GM19455 (cell line): ENCODE measurements around the gene ARAF.
"Not testable (repeated sequence)": the region's sequence is repeated elsewhere in the genome, so short reads cannot be mapped to it uniquely, and the experiment has no call there.

Experiments
- ATAC-seq: cut with Tn5 transposase; IDR thresholded peaks from one replicate; pipeline ENCODE4 v1.9.1; 2021; ENCODE audit not compliant: unreplicated experiment

The ARAF gene

DNA sequence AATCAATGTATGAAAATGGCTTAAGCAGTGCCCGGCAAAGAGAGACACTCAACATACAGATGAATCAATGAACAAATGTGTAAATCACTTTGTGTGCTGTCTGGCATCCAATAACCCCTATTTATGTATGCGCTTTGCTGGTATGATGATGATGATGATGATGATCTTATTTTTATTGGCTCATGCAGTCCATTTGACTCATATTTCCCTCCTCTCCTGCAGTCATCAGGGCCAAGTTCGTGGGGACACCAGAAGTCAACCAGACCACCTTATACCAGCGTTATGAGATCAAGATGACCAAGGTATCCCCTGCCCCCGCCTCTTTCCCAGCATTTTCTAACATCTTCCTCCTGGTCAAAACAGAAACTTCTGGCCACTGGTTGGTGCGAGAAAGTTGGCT lies 23.7 kb downstream of the ARAF start:
- ATAC-seq = no peak

DNA sequence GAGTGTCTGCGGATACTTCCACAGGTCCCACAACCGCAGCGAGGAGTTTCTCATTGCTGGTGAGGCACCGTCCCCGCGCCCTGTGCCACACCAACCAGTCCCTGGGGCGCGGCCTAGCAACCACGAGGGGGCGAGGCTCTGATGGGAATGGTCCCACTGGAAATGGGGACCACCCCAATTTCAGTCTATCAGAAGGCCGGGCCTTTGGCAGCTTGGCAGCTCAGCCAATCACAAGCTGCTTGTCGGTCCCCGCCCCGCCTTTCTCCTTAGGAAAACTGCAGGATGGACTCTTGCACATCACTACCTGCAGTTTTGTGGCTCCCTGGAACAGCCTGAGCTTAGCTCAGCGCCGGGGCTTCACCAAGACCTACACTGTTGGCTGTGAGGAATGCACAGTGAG lies 24.3 kb downstream of the ARAF start:
- ATAC-seq = no peak

DNA sequence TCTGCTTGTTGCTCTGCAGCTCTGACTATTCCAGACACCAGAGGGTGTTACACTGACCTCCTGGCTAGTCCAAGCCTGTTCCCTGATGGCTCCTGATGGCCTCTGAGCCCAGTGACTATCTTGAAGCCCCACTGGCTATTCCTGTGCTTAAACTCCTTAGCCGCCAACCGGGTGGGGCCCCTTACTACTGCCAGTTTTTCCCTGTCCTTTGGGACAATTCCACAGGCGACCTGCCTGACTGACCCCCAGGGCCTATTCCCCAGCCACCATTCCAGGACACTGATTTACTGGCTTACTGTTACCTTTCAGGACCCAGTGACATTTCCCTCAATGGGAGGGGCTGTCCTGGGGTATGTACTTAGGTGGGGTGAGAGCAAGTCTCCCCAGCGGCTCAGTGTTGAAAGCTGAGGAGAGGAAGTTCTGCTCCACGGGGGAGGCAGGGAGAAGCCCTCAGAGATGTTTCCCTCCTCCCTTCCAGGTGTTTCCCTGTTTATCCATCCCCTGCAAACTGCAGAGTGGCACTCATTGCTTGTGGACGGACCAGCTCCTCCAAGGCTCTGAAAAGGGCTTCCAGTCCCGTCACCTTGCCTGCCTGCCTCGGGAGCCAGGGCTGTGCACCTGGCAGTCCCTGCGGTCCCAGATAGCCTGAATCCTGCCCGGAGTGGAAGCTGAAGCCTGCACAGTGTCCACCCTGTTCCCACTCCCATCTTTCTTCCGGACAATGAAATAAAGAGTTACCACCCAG lies 25.2 kb downstream of the ARAF start:
- ATAC-seq = no peak

DNA sequence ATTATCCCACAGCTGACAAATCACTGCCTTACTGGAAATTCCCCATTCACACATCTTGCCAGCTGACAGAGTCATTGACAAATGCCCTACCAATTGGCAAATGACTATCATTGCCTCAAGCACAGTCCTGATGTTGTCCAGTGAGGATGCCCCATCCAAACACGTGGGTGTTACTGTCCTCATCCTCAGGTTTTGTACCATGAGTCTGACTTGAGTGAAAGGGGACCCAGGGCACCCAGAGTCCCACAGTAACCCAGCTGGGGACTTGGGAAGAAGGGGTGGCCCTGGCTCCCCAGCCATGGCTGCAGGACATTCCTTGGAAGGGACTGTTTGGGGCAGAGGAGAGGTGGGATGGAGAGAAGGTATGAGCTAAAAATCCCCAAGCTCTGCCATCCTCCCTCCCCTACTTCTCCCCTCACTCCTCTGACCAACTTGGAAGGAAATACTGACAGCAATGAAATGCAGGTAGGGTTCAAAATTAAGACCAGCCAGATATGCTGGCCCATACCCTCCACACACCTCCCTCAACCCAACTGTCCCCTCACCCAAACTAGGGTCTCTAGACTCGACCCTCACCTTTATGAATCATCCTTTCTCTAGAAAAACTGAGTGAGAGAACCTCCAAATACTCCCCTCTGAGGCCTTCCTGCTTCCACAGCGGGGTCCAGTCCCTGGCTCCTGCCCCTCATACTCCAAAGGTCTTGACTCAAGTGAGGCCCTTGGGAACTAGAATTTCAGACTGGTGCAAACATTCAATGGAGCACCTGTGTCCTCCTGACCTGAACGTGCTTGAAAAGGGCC lies 26.3 kb downstream of the ARAF start:
- no peak for ATAC-seq

DNA sequence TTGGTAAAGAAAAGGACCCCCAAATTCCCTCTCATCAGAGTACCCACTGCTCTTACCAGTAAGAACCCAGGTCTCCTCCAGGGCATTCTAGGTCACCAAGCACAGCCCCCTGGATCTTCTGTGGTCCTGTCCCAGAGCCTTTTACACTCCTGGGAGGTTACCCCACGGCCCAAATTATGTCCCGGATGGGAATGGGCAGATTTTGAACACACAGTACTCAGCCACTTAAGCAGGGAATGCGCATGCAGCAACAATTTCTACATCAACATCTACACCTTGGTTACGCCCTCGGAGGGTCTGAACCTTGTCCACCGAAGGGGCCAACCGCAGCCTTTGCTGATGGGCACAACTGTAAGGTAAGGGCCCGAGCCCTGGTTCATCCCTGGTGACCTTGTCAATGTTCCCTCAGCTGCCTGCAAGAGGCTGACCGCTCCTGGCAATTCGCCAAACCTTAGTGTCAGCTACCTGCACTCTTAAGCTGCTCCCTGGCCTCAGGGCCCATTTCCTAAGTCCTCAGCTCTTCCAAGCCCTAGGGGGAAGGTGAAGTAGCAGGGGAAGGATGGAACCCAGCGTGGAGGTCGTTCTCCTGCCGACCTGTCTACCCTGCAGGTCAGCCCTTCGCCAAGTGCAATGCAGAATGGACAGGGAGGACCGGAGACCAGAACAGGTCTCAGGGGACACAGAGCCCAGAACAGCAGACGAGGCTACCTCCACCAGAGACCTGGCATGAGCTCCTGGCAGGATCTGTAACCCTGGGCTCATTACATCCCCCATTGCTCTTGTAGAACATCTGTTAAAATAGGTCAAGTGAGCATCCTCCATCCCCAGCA lies 27.1 kb downstream of the ARAF start:
- ATAC-seq = no peak

DNA sequence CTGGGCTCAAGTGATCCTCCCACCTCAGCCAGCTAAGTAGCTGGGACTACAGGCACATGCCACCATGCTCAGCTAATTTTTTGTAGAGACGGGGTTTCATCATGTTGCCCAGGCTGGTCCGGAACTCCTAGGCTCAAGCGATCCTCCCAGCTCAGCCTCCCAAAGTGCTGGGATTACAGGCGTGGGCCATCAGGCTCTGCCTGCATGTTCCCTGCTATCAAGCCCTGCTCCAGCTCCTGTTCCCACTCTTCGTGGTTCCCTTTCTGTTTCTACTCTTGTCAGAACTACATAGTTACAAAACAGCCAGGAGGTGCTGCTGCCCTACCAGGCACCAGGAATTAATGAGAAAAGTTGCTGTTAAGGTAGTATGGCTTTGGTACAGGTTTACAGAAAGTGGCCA lies 30.0 kb downstream of the ARAF start:
- no peak for ATAC-seq

DNA sequence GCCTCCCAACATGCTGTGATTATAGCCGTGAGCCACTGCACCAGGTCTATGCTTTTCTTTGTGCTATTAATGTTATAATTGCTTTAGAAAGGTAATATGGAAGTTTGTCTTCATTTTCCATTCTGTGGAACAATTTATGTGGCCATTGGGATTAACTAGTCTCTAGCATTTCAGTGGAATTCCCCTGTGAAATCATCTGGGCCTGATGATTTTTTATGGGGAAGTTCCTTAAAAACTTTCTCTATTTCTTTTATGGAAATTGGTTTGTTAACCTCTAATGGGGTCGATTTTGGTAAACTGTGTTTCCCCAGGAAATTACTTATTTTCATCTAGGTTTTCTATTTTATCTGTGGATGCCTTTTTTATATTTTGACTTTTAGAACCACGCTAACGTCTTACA lies 32.5 kb downstream of the ARAF start:
- ATAC-seq = no peak

DNA sequence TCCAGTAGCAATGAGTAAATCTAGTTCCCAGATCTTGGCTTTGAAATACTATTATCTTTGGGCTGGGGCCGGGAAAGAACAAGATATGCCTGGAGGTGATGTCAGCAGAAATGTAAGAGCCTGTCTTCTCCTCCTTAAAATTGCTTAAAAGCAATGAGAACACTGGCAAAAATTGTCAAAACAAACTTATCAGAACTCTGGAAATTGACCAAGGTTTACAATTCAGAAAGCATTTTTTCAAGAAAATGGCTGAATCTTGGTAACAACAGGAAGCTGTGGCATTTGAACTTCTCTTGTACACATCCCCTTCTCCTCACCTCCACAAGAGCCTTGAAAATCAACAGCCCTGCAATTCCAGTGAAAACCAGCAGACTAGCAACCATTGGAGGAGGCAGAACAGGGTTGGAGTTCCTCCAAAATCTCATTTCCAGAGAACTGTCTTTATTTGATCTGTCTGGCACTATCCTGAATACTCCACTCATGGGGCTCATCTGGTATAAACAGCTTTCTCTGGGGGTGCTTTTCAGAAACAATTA lies 34.8 kb downstream of the ARAF start:
- no peak for ATAC-seq

DNA sequence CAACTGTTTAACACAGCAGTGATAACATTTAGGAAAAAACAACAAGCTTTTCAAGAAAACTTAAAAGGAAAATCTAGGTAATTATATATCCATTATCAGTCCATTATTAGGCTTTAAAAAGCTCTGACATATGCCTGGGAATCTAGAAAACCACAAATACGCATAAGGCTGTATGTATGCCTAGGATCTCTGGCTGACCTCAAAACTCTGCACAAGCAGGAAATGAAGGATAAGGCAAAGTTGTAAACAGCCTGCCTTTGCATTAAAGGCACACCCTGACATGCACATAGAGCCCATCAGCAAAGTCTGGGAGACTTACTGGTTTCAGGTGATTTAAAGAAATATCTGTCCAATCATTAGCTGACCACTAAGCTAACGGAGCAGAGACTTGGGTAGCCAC lies 35.3 kb downstream of the ARAF start:
- ATAC-seq = no peak

DNA sequence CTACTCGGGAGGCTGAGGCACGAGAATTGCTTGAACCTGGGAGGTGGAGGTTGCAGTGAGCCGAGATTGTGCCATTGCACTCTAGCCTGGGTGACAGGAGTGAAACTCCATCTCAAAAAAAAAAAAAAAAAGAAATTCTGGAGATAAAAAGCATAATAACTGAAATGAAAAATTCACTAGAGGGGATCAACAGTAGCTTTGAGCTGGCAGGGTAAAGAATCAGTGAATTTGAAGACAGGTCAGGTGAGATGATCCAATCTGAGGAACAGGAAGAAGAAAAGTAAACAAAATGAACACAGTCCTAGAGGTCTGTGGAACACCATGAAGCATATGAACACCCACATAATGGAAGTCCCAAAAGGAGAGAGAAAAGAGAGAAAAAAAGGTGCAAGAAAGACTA lies 36.2 kb downstream of the ARAF start:
- ATAC-seq = no peak

DNA sequence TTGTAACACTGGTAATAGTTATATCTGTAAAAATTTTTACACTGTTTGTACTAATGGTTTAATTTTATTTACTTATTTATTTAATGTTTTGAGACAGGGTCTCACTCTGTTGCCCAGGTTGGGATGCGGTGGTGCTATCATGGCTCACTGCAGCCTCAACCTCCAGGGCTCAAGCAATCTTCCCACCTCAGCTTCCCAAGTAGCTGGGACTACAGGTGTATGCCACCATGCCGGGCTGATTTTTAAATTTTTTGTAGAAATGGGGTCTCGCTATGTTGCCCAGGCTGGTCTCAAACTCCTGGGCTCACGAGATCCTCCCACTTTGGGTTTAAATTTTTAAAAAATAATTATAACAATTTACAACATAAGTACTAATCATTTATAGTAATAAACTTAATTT lies 42.1 kb downstream of the ARAF start:
- not testable (repeated sequence) for ATAC-seq

DNA sequence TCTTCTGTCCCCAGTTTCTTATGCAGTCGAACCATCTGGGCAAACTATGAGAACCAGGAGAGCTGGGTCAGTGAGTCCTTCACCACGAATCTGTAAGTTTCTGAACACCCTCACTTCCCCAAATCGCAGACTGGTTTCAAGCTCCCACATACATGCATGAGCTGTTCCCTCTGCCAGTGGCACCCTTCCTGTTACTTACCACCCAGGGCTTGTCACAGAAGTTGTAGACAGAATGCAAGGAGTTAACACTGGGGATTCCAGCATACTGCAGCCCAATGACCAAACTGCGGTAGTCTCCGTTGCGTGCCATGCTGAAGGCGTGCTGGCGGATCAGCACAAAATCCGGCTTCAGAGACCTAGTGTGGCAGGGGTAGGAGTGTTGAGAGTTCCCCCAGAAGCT lies 44.0 kb downstream of the ARAF start:
- ATAC-seq = no peak

DNA sequence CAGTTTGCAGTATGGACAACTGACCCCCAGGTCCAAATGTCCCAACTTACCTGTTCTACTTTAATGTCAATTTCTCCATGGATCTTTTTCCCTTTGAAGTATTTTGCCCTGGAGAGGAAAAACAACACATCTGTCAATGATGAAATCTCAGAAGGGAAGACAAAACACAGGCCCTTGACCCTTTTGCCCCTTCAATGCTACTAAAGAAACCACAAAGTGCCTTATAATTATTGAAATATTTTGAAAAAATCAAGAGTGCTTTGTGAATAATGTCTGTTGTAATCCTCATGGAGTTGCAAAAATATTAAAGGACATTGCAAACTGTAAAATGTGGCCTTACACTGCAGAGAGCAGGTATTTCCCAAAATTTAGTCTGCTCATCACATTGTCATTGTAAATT lies 46.1 kb downstream of the ARAF start:
- ATAC-seq = no peak

DNA sequence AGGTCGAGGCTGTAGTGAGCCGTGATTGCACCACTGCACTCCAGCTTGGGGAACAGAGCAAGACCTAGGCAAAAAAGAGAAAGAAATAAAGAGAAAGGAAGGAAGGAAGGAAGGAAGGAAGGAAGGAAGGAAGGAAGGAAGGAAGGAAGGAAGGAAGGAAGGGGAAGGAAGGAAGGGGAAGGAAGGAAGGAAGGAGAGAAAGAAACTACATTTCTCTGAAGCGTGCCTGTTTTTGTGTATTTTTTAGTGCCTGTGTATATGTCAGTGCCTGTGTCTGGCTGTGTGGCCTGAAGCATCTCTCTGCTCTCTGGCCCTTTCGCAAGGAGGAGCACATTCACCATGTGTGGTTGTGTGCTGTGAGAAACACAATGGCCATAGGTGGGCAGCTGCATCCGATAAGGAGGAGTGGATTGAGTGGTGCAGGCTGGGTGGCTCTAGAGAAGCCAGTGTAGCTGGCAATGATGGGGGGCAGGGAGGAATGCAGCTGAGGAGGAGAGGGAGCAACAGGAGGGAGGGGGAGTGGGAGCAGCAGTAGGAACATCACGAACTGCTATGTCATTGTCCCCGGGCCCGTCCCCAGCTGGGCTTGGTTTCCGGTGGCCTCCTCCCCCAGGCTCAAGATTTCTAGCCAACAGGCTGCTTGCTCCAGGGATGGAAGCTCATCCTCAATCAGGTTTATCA lies 47.3 kb downstream of the ARAF start:
- no peak for ATAC-seq

DNA sequence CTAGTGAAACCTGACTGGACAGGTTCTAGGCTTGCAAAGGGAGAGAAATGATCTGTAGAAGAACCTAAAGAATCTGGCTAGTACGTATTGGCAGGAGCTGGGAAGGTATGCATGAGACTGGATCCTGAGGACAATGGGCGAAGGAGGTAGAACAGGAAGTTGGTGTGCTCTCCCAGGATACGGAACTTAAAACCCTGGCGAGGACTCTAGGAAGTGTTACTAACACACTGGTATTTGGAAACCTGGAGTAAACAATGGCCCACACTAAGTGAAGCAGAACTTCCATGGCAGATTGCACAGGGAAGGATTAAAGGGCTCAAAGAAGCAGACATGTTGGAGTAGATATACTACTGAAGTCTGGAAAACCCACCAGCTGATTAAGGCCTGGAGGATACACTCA lies 49.5 kb downstream of the ARAF start:
- ATAC-seq = no peak

DNA sequence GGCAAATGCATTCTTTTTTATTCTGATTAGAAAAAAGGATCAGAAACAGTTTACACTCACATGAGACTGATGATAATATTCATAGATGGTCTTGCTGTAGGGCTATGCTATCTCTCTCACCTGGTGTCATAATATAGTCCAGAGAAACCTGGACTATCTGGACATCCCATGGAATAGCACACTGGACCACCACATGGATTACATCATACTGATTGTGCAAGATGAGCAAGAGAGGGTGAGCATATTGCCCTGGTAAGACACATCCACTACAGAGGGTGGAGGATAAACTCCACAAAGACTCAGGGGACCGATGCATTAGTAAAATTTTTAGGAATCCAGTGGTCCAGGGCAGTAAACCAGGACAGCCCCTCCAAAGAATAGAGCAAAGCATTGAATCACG lies 50.5 kb downstream of the ARAF start:
- no peak for ATAC-seq

DNA sequence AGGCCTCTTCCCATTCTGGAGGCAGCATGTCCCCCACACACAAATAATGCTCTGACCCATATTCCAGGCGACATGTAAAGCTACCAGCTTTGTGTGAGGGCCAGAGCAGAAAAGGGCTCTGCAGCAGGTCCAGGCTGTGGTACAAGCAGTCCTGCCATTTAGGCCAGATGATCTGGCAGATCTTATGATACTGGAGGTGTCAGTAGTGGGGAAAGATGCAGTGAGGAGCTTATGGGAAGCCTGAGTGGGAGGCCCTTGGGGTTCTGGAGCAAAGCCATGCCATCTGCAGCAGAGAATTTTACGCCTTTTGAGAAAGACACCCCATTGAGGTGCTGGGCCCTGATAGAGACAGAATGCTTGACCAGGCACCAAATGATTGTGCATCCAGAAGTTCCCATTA lies 50.9 kb downstream of the ARAF start:
- ATAC-seq = no peak

DNA sequence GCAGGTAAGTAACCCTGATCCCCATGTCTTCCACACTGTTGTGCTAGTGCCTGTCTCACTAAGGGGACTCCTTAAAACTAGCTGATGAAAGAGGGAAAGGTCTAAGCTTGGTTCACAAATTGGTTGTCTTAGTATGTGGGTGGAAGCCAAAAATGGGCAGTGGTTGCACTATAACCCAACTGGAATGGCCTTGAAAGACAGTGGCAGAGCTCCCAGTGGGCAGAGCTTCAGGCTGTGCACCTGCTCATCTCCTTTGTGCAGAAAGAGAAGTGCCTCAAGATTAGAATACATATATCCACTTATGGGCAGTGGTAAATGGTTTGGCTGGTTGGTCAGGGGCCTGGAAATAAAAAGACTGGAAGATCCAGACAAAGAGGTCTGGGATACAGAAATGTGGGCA lies 51.4 kb downstream of the ARAF start:
- no peak for ATAC-seq

DNA sequence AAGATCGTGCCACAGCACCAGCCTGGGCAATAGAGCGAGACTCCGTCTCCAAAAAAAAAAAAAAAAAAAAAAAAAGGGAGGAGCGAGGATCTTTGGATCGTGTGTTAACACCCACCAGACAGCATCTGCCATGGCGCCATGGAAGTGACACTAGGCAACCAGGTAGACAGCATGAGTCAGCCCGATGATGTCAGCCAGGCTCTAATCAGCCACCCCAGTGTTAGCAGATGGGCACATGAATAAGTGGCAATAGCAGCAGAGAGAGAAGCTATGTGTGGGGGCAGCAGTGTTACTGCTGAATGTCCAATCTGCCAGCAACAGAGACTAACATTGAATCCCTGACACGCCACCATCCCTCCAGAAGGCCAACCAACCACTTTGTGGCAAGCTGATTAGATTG lies 52.1 kb downstream of the ARAF start:
- ATAC-seq = no peak

DNA sequence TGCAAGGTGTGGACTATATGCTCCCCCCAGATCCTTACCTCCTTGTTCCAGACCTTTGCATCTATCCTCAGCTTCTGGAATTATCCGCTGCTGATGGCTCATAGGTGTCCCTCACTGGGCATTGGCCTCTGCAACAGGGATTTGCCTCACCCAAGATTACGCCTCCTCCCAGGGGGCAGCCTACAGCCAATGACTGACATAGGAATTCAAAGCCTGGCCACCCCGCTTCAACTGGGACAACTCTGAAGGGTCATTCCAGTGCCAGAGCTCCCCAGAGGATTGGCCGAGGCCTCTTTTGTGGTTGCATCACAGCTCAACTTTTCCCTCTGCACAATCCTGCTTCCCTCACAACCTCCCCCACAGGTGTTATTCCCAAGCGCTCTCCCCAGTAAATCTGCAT lies 53.6 kb downstream of the ARAF start:
- ATAC-seq = no peak

DNA sequence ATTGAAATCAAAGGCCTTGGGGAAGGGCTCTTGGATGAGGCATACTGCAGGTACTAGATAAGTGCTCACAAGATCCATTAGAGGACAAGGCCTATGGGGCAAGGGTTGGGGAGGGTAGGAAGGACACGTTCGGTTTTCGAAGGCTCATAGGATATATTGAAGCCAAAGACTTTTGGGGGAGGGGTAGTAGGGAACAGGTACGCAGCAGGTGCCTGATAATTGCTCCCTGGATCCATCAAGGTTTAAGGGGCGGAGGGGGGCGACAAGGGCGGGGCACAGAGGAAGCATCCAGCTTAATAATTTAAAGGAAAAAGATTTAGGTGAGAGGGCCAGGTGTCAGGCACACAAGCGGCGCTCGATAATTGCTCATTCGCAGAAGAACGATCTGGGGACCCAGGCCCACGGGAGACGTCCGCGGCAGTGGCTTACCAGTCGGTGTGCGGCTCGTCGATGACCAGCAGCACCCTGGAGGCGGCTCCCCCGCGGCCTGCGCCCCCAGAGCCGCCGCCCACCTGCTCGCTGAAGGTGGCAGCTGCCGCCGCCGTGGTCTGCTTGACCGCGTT lies 58.0 kb downstream of the ARAF start:
- no peak for ATAC-seq
